Endothelial cell of umbilical vein (primary cell): ENCODE results near the gene NPFFR2.

Experiments used
- EZH2 ChIP-seq: IDR thresholded peaks from 2 replicates; pipeline ENCODE4 v1.6.1; 2012; ENCODE audit warnings: borderline replicate concordance, low read depth, mild to moderate bottlenecking, moderate library complexity, low read length, inconsistent platforms; ENCODE audit not compliant: severe bottlenecking
- FOS ChIP-seq: IDR thresholded peaks from 2 replicates; pipeline ENCODE4 v1.6.1; 2011; ENCODE audit warnings: mild to moderate bottlenecking, low read length, moderate library complexity, borderline replicate concordance; ENCODE audit not compliant: insufficient read depth
- GATA2 ChIP-seq: IDR thresholded peaks from 2 replicates; pipeline ENCODE4 v1.7.0; 2011; ENCODE audit warnings: low read depth, mild to moderate bottlenecking, moderate library complexity, mixed read lengths, low read length; ENCODE audit not compliant: insufficient read length, insufficient read depth
- JUN ChIP-seq: IDR thresholded peaks from 2 replicates; pipeline ENCODE4 v1.6.1; 2011; ENCODE audit warnings: borderline replicate concordance, low read depth; ENCODE audit not compliant: insufficient read length, insufficient read depth
- MYC ChIP-seq: IDR thresholded peaks from one replicate; pipeline ENCODE4 v1.6.1; 2011; ENCODE audit warnings: mild to moderate bottlenecking, low read depth, low read length
- POLR2A ChIP-seq: IDR thresholded peaks from 2 replicates; pipeline ENCODE4 v1.6.1; 2012; ENCODE audit warnings: low read depth, mild to moderate bottlenecking, control low read depth, low read length
- POLR2AphosphoS5 ChIP-seq: IDR thresholded peaks from 2 replicates; pipeline ENCODE4 v1.6.1; 2012; ENCODE audit warnings: low read depth, mild to moderate bottlenecking, control low read depth, low read length, moderate library complexity; ENCODE audit not compliant: insufficient read depth
- TF ChIP-seq, protein P1 (sequence below), 2 donors: IDR thresholded peaks; 1 replicate in 1 of 2; 2 replicates in 1 of 2; pipeline ENCODE4 v1.5.1; 2011; ENCODE audit warnings: low read length in 2 of 2, mild to moderate bottlenecking in 2 of 2, moderate library complexity in 2 of 2, control low read depth in 1 of 2, inconsistent platforms in 1 of 2, low read depth in 1 of 2; ENCODE audit not compliant: insufficient read depth in 1 of 2; ENCODE audit errors: extremely low read depth in 1 of 2
- TF ChIP-seq, protein P2 (sequence below): IDR thresholded peaks from 2 replicates; pipeline ENCODE4 v1.6.1; 2011; ENCODE audit not compliant: insufficient read depth, insufficient read length

DNA sequence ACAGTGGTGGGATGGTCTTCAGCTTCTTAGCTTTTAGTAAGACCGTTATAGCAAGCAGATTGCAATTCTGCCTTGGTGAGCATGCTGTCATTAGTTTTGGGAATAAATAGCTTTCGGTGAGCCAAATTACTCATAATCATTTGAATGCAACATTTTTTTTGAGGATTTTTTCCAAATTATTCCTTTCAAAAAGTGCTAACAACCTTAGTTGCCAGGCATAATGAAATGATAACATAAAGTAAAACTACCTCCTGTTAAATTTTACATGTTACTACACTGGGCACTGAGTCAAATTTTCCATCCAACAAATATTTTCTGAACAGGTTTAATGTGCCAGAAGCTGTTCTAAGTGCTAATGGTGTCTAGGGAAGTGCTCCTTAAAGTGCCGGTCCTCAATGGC is 15.8 kb upstream of the NPFFR2 start:
- TF ChIP-seq, protein P1, sequence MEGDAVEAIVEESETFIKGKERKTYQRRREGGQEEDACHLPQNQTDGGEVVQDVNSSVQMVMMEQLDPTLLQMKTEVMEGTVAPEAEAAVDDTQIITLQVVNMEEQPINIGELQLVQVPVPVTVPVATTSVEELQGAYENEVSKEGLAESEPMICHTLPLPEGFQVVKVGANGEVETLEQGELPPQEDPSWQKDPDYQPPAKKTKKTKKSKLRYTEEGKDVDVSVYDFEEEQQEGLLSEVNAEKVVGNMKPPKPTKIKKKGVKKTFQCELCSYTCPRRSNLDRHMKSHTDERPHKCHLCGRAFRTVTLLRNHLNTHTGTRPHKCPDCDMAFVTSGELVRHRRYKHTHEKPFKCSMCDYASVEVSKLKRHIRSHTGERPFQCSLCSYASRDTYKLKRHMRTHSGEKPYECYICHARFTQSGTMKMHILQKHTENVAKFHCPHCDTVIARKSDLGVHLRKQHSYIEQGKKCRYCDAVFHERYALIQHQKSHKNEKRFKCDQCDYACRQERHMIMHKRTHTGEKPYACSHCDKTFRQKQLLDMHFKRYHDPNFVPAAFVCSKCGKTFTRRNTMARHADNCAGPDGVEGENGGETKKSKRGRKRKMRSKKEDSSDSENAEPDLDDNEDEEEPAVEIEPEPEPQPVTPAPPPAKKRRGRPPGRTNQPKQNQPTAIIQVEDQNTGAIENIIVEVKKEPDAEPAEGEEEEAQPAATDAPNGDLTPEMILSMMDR (IDR thresholded peaks at IDR 0.05; ENCODE audit: extremely low read depth in 1 of 2, insufficient read depth in 1 of 2, low read depth in 1 of 2, low read length in 2 of 2), result no peak
- TF ChIP-seq POLR2AphosphoS5 (no peak), EZH2 (no peak), JUN (no peak), POLR2A (no peak), MYC (no peak), FOS (no peak), GATA2 (no peak)
- TF ChIP-seq, protein P2, sequence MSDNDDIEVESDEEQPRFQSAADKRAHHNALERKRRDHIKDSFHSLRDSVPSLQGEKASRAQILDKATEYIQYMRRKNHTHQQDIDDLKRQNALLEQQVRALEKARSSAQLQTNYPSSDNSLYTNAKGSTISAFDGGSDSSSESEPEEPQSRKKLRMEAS, result no peak
